CD8-positive, alpha-beta memory T cell (primary cell): Measurements from ENCODE around the gene SSR3. TPM values are rescaled to one million over a fixed set of nuclear protein-coding genes. Genes with fewer than 3 reads are reported as not detected.

ENCODE experiments used
- CTCF ChIA-PET: fragments of 350-600 bp; sonication (Branson Sonifier 250); formaldehyde crosslinking; loops from one replicate; lab custom pipeline; 2021; ENCODE audit warnings: antibody characterized with exemption; lab: Charles Lee
- POLR2A ChIA-PET: fragments of 350-600 bp; sonication (Branson Sonifier 250); formaldehyde crosslinking; loops from one replicate; lab custom pipeline; 2021; ENCODE audit warnings: antibody characterized with exemption; lab: Charles Lee
- DNase-seq, 5 donors: peaks; one replicate each; pipeline versions ENCODE4 v3.0.0 to v3.0.0-alpha.2; 2020 to 2022; ENCODE audit warnings: mixed read lengths in 1 of 5
- H3K27ac ChIP-seq: one replicate; pipeline ENCODE4 v1.7.0; 2013; ENCODE audit warnings: low read depth, mild to moderate bottlenecking, low read length, moderate library complexity
- H3K27me3 ChIP-seq: 2 replicates; pipeline ENCODE4 v1.7.0; 2013; ENCODE audit warnings: low read length, mild to moderate bottlenecking; ENCODE audit not compliant: insufficient read depth, poor library complexity, severe bottlenecking
- H3K36me3 ChIP-seq: 2 replicates; pipeline ENCODE4 v1.7.0; 2013; ENCODE audit warnings: mild to moderate bottlenecking, low read length, moderate library complexity; ENCODE audit not compliant: insufficient read depth
- H3K4me1 ChIP-seq: 2 replicates; pipeline ENCODE4 v1.7.0; 2013; ENCODE audit warnings: mild to moderate bottlenecking, low read length, moderate library complexity; ENCODE audit not compliant: insufficient read depth
- H3K4me3 ChIP-seq: 2 replicates; pipeline ENCODE4 v1.7.0; 2013; ENCODE audit warnings: mild to moderate bottlenecking, low read length
- H3K9me3 ChIP-seq: 2 replicates; pipeline ENCODE4 v1.7.0; 2013; ENCODE audit warnings: mild to moderate bottlenecking, low read length
- H3K27ac Mint-ChIP-seq, 8 donors: one replicate each; pipeline ENCODE4 v1.8.0; 2020 to 2021; ENCODE audit warnings: mixed read lengths in 8 of 8, mild to moderate bottlenecking in 6 of 8, inconsistent platforms in 3 of 8, moderate library complexity in 3 of 8
- H3K27me3 Mint-ChIP-seq, 2 donors: one replicate each; pipeline ENCODE4 v1.8.0; 2020 to 2021; ENCODE audit warnings: mixed read lengths in 2 of 2, mild to moderate bottlenecking in 1 of 2, moderate library complexity in 1 of 2
- H3K36me3 Mint-ChIP-seq, 3 donors: one replicate each; pipeline ENCODE4 v1.8.0; 2020 to 2021; ENCODE audit warnings: mixed read lengths in 3 of 3, inconsistent platforms in 1 of 3, mild to moderate bottlenecking in 1 of 3
- H3K4me1 Mint-ChIP-seq, 3 donors: one replicate each; pipeline ENCODE4 v1.8.0; 2020 to 2021; ENCODE audit warnings: mixed read lengths in 3 of 3, inconsistent platforms in 1 of 3, mild to moderate bottlenecking in 1 of 3
- H3K4me3 Mint-ChIP-seq, 7 donors: one replicate each; pipeline ENCODE4 v1.8.0; 2020 to 2021; ENCODE audit warnings: mixed read lengths in 7 of 7, mild to moderate bottlenecking in 6 of 7, moderate library complexity in 4 of 7, inconsistent platforms in 2 of 7
- H3K9me3 Mint-ChIP-seq, 5 donors: one replicate each; pipeline ENCODE4 v1.8.0; 2020 to 2022; ENCODE audit warnings: mixed read lengths in 5 of 5, mild to moderate bottlenecking in 3 of 5, moderate library complexity in 2 of 5, inconsistent platforms in 1 of 5
- polyA plus RNA-seq: library from polyadenylated mRNA; unstranded; fragments of 300-500 nt; fragmentation: Illumina TruSeq; gene quantifications from one replicate; pipeline ENCODE4 v1.2.3, GENCODE V29; 2021
- total RNA-seq, 2 experiments: library from RNA; stranded (reverse); gene quantifications; one replicate each; pipeline ENCODE4 v1.2.3, GENCODE V29; 2021

The SSR3 gene
- total and polyA plus RNA-seq, 3 experiments from 2014 or later, result 144 to 175 (median 171) TPM

DNA sequence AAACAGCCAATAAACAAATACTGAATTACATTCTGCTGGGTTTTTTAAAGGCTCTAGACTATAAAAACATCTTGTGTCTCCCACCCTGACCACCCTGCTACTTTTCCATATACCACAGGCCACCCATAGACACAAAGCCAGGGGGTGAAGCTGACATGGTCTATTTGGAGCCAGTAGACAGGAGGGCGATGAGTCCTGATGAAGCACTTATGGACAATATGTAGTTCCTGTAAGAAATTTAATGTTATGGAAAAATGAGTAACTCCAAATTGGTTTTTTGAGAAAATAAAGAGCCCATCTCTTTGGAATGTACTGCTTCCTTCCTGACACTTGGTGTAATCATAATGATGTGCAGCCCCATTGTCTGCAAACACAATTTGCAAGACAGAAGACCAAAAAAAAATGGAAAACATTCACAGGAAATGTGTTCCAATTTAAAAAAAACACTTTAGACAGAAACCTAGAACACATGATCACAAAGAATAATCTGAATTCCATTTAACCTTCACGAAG lies 11.8 kb downstream of the SSR3 start:
- H3K27me3 ChIP-seq, result no peaks in the 10 kb centered on the region
- Mint-ChIP-seq H3K9me3 (no peaks in the 10 kb centered on the region), H3K4me3 (no peak overlapping the region), H3K36me3 (peaks cover 5 to 89% (median 14%) of the 10 kb centered on the region in 3 donors), H3K27me3 (no peaks in the 10 kb centered on the region), H3K27ac (peak overlapping the region in 2 of 8 donors; percentile 52 to 66), H3K4me1 (peaks cover 17 to 38% (median 37%) of the 10 kb centered on the region in 3 donors)
- ChIA-PET CTCF (interaction anchor here (1.5 to 2.7 kb wide), 4 partner anchors 12 to 595 kb away, joined by 3 to 15 read pairs (median 10); partner anchors contain the start of gene SSR3), POLR2A (no interaction called here)
- peaks cover 29% of the 10 kb centered on the region for H3K36me3 ChIP-seq
- H3K9me3 ChIP-seq, result no peaks in the 10 kb centered on the region
- H3K27ac ChIP-seq, result no peak overlapping the region
- no peak overlapping the region for H3K4me3 ChIP-seq
- no peak for DNase-seq
- no peaks in the 10 kb centered on the region for H3K4me1 ChIP-seq

GRCh38 chr3:156542101-156543042 lies 12.5 kb downstream of the SSR3 start:
- no peak for DNase-seq
- H3K27ac ChIP-seq, result no peak overlapping the region
- Mint-ChIP-seq H3K4me1 (peaks cover 13 to 33% (median 33%) of the 10 kb centered on the region in 3 donors), H3K9me3 (no peaks in the 10 kb centered on the region), H3K36me3 (peaks cover 4 to 86% (median 12%) of the 10 kb centered on the region in 3 donors), H3K27me3 (no peaks in the 10 kb centered on the region), H3K27ac (peak overlapping the region in 3 of 8 donors; percentile 52 to 66 (median 66)), H3K4me3 (no peak overlapping the region)
- H3K27me3 ChIP-seq, result no peaks in the 10 kb centered on the region
- peaks cover 31% of the 10 kb centered on the region for H3K36me3 ChIP-seq
- no peak overlapping the region for H3K4me3 ChIP-seq
- CTCF ChIA-PET, result interaction anchor here (0.6 to 2.7 kb wide), 9 partner anchors 12 to 663 kb away, joined by 3 to 15 read pairs (median 3); partner anchors contain the start of gene SSR3
- H3K9me3 ChIP-seq, result no peaks in the 10 kb centered on the region
- no peaks in the 10 kb centered on the region for H3K4me1 ChIP-seq
- POLR2A ChIA-PET, result no interaction called here

DNA sequence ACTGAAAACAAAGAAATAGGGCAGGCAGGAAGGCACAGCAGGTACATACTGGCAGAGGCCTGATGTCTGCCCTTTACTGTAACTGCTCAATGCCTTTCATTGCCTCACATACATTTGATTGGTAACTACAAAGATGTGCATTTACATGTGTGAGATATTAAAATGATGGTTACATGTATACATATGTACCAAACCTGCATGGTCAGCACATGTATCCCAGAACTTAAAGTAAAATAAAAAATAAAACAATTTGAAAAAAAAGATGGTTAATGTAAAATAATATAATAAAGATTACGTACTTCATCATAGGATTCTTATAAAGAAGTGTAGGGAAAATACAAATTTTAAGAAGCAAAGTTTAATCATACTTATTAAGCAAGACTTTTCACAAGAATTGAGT lies 15.1 kb downstream of the SSR3 start:
- Mint-ChIP-seq H3K27me3 (no peaks in the 10 kb centered on the region), H3K36me3 (peaks cover 0 to 74% (median 9%) of the 10 kb centered on the region in 3 donors), H3K27ac (peak overlapping the region in 2 of 8 donors; percentile 21 to 41), H3K4me1 (peaks cover 0 to 8% (median 8%) of the 10 kb centered on the region in 3 donors), H3K9me3 (no peaks in the 10 kb centered on the region), H3K4me3 (no peak overlapping the region)
- H3K27me3 ChIP-seq, result no peaks in the 10 kb centered on the region
- no peak for DNase-seq
- no peaks in the 10 kb centered on the region for H3K9me3 ChIP-seq
- H3K4me1 ChIP-seq, result no peaks in the 10 kb centered on the region
- POLR2A ChIA-PET, result no interaction called here
- peaks cover 31% of the 10 kb centered on the region for H3K36me3 ChIP-seq
- CTCF ChIA-PET, result interaction anchor here (0.6 to 1.8 kb wide), 2 partner anchors 15 to 34 kb away, joined by 3 to 5 read pairs; partner anchors contain the start of gene SSR3
- no peak overlapping the region for H3K27ac ChIP-seq
- no peak overlapping the region for H3K4me3 ChIP-seq

- H3K4me3 ChIP-seq, result no peak overlapping the region
- ChIA-PET POLR2A (no interaction called here), CTCF (no interaction called here)
- no peak for DNase-seq
- no peaks in the 10 kb centered on the region for H3K4me1 ChIP-seq
- Mint-ChIP-seq H3K27ac (no peak overlapping the region), H3K27me3 (no peaks in the 10 kb centered on the region), H3K9me3 (no peaks in the 10 kb centered on the region), H3K4me3 (no peak overlapping the region), H3K4me1 (peaks cover 0 to under 1% (median under 1%) of the 10 kb centered on the region in 3 donors), H3K36me3 (peaks cover 0 to 69% (median 9%) of the 10 kb centered on the region in 3 donors)
- H3K9me3 ChIP-seq, result no peaks in the 10 kb centered on the region
- peaks cover 31% of the 10 kb centered on the region for H3K36me3 ChIP-seq
- no peak overlapping the region for H3K27ac ChIP-seq
- H3K27me3 ChIP-seq, result no peaks in the 10 kb centered on the region
Observed at GRCh38 chr3:156539051-156539450, 15.9 kb downstream of the SSR3 start.

GRCh38 chr3:156536524-156537316 lies 18.2 kb downstream of the SSR3 start:
- no peaks in the 10 kb centered on the region for H3K4me1 ChIP-seq
- no peak overlapping the region for H3K27ac ChIP-seq
- no peak for DNase-seq
- H3K4me1 Mint-ChIP-seq, result no peaks in the 10 kb centered on the region
- H3K27ac Mint-ChIP-seq, result peak overlapping the region in 2 of 8 donors; percentile 3 to 50
- no peaks in the 10 kb centered on the region for H3K27me3 ChIP-seq
- CTCF ChIA-PET, result interaction anchor here (0.7 kb wide), 1 partner anchor 12 kb away, joined by 4 read pairs; no protein-coding TSS in a partner anchor
- H3K36me3 Mint-ChIP-seq, result peaks cover 3 to 58% (median 8%) of the 10 kb centered on the region in 3 donors
- no peak overlapping the region for H3K4me3 ChIP-seq
- H3K9me3 Mint-ChIP-seq, result no peaks in the 10 kb centered on the region
- no peaks in the 10 kb centered on the region for H3K9me3 ChIP-seq
- POLR2A ChIA-PET, result no interaction called here
- no peak overlapping the region for H3K4me3 Mint-ChIP-seq
- H3K36me3 ChIP-seq, result peaks cover 12% of the 10 kb centered on the region
- no peaks in the 10 kb centered on the region for H3K27me3 Mint-ChIP-seq

DNA sequence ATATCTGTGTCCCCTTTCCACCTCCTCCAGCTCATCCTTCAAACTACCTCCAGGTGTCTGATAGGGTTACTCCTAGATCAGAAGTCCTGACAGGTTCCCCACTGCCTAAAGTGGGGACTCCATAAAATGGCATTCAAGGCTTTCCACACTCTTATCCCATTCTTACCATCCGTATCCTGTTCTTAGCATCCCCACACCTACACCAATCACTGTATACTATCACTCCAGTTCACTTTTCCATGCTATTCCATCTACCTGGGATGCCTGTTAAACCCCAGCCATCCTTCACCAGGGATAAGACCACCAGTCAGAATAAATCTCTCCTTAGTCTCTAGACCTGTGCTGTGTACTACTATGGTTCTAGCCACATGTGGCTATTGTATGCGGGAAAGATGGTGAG lies 19.1 kb downstream of the SSR3 start:
- no peaks in the 10 kb centered on the region for H3K27me3 Mint-ChIP-seq
- ChIA-PET CTCF (no interaction called here), POLR2A (no interaction called here)
- no peaks in the 10 kb centered on the region for H3K27me3 ChIP-seq
- H3K27ac Mint-ChIP-seq, result peak overlapping the region in 1 of 8 donors; percentile 31
- H3K36me3 ChIP-seq, result peaks cover 6% of the 10 kb centered on the region
- no peaks in the 10 kb centered on the region for H3K4me1 ChIP-seq
- H3K9me3 ChIP-seq, result no peaks in the 10 kb centered on the region
- peaks cover 3 to 51% (median 8%) of the 10 kb centered on the region in 3 donors for H3K36me3 Mint-ChIP-seq
- H3K4me3 Mint-ChIP-seq, result peak overlapping the region in 1 of 7 donors; percentile 42
- H3K4me1 Mint-ChIP-seq, result no peaks in the 10 kb centered on the region
- H3K9me3 Mint-ChIP-seq, result no peaks in the 10 kb centered on the region
- no peak for DNase-seq
- H3K27ac ChIP-seq, result no peak overlapping the region
- no peak overlapping the region for H3K4me3 ChIP-seq

DNA sequence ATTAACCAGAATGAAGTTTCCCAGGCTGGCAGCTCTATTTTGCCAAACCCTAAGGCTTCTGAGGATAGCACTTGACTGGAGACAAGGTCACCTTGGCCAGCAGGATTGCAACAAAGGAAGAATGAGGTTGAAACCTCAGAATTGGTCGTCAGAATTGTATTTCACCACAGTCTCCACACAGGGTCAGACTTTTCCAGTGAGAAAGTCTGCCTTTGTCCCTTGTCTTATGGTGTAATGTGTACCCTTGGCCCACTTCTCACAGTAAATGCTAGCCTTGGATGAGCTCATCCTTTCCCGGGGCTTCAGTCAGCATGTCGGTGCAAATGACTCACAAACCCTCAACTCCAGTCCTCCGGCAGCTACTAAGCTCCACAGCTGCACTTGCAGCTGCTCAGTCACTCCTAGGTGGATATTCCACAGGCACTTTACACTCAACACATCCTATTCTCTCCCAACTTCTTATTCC lies 19.7 kb downstream of the SSR3 start:
- Mint-ChIP-seq H3K4me3 (no peak overlapping the region), H3K9me3 (no peaks in the 10 kb centered on the region), H3K27me3 (peaks cover 0 to 1% of the 10 kb centered on the region in 2 donors), H3K36me3 (peaks cover 3 to 49% (median 8%) of the 10 kb centered on the region in 3 donors), H3K4me1 (no peaks in the 10 kb centered on the region), H3K27ac (peak overlapping the region in 4 of 8 donors; percentile 3 to 72 (median 28))
- CTCF ChIA-PET, result interaction anchor here (1.0 to 1.1 kb wide), 2 partner anchors 10 to 602 kb away, joined by 3 read pairs; no protein-coding TSS in a partner anchor
- Histone ChIP-seq H3K36me3 (peaks cover 6% of the 10 kb centered on the region), H3K9me3 (no peaks in the 10 kb centered on the region), H3K27ac (no peak overlapping the region), H3K4me3 (no peak overlapping the region), H3K4me1 (no peaks in the 10 kb centered on the region), H3K27me3 (no peaks in the 10 kb centered on the region)
- no peak for DNase-seq
- POLR2A ChIA-PET, result interaction anchor here (0.9 kb wide), 1 partner anchor 10 kb away, joined by 3 read pairs; no protein-coding TSS in a partner anchor
